GM19324 (cell line): Measurements from ENCODE around the gene ACCS.

Source experiments
- ATAC-seq: cut with Tn5 transposase; IDR thresholded peaks from one replicate; pipeline ENCODE4 v1.9.1; 2021; ENCODE audit warnings: mild to moderate bottlenecking, moderate library complexity; ENCODE audit not compliant: unreplicated experiment, low FRiP score

ACCS gene

DNA sequence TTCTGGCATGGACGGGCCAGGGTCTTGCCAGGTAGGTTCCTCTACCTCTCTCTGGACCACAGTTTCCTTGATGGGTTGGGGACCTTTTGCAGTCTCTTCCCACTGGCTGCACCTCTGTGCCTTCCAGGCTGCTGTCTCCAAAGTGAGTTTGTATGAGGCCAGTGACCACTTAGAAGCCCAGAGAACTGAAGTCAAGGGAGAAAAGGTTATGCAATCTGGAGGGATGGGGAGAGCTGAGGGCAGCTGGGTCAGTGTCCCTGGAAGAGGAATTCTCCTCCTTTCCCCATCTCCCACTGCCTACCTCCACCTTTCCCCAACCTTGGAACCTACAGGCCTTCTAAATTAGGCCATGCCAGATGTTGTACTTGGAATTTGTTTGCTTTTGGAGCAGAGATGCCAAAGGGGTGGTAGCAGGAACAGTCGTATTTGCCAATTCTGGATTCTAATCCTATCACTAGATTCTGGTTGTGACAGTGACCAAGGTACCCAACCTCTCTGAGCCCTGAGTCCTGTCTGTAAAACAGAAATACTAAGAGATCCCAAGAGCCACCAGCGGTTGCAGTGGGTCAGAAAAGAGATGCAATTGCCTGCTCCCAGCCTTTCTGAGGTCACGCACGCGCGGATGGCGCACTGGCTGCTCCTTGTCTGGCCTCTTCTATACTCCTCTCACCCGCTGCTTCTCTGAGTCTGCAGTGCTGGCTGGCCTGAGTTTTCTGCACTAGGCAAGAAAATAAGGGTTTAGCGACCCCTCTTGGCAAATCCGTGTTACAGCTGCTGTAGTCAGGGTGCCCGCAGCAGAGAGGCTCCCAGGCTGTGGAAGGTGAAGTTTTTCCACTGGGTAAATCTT lies 29.0 kb upstream of the ACCS start:
- ATAC-seq, result no peak

- ATAC-seq, result no peak
Observed at GRCh38 chr11:44037658-44037998, 28.4 kb upstream of the ACCS start.

- no peak for ATAC-seq
Observed at GRCh38 chr11:44043157-44043556, 22.9 kb upstream of the ACCS start.

DNA sequence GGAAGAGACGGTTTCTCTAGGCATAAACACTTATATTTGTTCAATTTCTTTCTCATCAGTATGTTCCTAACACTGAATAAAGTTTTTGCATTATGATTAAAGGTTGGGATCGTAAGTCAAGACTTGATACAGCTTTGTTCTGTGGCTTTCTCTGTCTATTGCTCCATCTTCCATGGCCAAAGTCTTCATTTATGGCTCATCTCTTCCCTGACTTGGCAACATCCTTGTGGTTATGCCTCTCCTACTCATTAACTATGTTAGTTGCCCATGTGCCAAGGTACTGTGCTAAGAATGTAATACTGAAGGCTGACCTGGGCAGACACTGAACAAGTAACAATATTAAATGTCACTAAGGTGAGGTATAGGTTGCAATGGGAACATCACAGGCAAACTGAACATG lies 19.9 kb upstream of the ACCS start:
- no peak for ATAC-seq

- ATAC-seq, result no peak
Observed at GRCh38 chr11:44047298-44047697, 18.8 kb upstream of the ACCS start.

- ATAC-seq, result no peak
Observed at GRCh38 chr11:44047931-44048431, 18.1 kb upstream of the ACCS start, which contains the start of gene ACCSL. TSS of gene ACCSL (plus strand) at chr11:44047981. CDS start at chr11:44048037, 56 bp downstream.

DNA sequence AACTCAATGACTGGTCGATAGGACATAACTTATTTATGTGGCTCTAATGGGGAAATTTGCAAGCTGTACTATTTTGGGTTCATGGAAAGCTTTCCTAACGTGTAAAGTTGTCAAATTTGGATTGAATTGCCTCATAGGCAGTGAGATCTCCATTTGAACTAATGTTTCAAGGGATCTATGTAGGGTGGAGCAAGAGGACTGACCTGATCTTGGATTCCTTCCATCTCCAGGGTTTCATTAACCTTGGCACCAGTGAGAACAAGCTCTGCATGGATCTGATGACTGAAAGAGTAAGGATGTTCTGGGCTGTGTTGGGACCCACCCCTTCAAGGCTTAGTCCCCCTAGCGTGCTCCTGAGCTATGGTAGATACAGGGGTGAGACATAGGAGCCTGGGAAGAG lies 16.2 kb upstream of the ACCS start:
- ATAC-seq, result no peak

DNA sequence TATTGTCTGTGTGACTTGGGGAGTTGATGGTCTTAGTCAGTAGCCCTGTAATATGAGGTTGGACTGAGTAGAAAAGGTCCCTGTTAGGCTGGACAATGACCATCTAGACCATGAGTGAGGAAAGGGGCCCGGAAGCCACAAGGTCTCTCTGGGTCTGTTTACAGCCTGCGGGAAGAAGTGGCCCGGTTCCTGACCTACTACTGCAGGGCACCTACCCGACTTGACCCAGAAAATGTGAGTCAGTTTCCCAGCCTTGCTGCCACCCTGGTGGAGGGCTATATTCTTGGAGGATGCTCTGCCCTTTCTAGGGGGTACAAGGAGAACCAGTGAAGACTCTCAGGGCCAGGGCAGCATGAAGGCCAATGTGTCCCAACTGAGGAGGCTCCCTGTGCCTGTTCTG lies 14.9 kb upstream of the ACCS start:
- no peak for ATAC-seq

DNA sequence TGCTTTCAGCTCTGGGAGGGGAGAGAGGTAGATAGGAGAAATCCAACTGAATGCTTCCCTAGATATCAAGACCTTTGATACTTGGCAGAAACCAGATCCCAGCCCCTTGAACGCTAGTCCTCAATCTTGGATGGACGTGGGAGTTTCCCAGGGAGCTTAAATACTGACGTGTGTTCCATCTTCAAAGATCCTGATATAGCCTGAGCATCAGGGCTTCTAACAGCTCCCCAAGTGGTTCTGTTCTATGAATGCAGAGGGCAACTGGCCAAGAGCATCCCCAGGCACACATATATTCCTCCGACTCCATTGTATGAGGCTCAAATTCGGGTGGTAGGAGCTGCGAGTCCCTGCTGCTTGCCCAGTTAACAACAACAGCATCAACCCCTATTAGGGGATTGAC lies 8.7 kb upstream of the ACCS start:
- ATAC-seq, result no peak

DNA sequence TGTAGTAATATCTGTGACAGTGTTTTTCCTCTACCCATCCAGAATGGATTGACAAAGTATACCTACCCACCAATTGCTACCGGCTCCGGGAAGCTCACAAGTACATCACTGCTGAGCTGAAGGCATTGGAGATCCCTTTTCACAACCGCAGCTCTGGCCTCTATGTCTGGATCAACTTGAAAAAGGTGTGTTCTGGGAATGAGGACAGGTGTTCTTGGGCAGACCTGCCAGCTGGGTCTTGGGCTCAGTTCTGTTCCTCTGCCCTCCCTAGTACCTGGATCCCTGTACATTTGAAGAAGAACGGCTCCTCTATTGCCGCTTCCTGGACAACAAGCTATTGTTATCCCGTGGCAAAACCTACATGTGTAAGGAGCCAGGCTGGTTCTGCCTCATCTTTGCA lies 7.8 kb upstream of the ACCS start:
- no peak for ATAC-seq

DNA sequence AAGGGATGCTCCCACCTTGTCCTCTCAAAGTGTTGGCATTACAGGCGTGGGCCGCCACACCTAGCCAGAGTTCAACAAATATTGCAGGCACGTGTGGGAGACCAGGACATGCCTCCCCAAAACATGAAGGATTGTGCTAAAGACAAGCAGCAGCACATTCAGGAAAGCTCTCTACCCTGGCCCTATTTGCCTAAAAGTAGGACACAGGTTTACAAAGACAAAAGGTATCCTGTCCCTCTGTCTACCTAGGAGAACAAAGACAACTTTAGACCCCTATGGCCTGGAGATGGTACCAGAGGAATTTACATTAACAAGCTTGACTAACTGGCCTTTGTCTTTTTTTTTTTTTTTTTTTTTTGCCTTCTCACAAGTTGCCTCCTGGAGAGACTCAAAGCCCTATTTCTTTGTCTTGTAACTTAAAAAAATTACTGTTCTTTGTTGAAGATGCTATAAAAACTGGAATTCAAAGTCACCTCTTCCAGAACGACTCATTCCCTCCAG lies 859 bp upstream of the ACCS start:
- no peak for ATAC-seq

DNA sequence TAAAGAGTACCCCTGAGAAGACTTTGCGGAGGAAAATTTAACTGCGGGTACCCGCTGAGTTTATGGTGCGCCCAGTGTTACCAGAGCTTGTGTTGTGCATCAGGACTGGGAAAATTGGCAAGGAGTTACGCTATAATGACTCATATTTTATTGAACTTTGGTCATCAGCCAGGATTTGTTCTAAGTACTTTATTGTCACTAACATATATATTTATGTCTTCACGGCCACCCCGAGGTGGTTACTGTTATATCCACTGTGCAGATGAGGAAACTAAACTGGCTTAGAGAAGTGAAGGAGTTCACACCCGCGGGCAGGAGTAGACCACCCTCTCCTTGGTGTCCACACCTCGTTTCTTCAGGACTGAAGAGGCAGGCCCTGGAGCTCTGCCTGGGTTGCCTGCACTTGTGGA lies 667 bp downstream of the ACCS start:
- no peak for ATAC-seq

DNA sequence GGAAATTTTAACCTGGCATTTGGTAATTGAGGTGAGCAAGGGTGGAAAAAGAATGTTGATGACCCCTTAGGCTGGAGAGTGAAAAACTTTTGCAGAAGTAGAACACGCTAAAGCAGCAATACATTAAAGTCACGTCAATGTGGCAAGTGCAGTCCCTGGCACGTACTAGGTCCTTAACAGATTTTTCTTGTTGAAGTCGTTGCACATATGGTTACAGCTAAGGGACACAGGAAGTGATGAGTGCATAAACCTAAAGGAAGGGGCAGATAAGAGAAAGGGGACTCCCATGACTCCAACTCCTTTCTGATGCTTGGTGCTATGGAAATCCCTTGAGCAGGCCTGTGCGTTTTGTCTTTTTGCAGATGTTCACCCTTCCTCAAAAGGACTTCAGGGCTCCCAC lies 1.2 kb downstream of the ACCS start:
- ATAC-seq, result no peak

DNA sequence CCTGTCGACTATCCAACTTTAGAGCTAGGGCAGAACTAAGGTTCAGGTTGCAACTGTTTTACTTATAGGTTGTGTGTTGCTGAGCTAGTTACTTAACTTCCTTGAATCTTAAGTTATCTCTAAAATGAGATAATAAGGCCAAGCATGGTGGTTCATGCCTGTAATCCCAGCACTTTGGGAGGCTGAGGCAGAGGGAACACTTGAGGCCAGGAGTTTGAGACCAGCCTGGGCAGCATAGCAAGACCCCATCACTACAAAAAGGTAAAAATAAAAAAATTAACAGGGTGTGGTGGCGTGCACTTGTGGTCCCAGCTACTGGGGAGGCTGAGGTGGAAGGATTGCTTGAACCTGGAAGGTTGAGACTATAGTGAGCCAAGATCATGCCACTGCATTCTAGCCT lies 2.1 kb downstream of the ACCS start:
- ATAC-seq, result no peak

- ATAC-seq, result no peak
Observed at GRCh38 chr11:44071157-44071556, 5.1 kb downstream of the ACCS start.

- no peak for ATAC-seq
Observed at GRCh38 chr11:44072757-44073658, 6.9 kb downstream of the ACCS start.

GRCh38 chr11:44078794-44079193 lies 12.7 kb downstream of the ACCS start:
- no peak for ATAC-seq

GRCh38 chr11:44079376-44079775 lies 13.3 kb downstream of the ACCS start:
- ATAC-seq, result no peak

GRCh38 chr11:44080951-44081350 lies 14.9 kb downstream of the ACCS start:
- ATAC-seq, result no peak

GRCh38 chr11:44082645-44083044 lies 16.6 kb downstream of the ACCS start:
- ATAC-seq, result no peak

DNA sequence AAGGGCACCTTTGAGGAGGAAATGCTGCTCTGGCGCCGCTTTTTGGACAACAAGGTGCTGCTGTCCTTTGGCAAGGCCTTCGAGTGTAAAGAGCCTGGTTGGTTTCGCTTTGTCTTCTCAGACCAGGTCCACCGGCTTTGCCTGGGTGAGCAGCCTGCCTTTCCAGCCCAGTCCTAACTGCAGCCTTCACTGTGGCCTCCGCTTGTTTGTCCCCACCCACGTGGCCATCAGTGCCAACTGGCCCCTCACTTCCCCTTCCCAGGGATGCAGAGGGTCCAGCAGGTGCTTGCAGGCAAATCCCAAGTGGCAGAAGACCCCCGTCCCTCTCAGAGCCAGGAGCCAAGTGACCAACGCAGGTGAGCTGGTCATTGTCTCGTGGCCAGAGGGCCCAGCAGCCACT lies 17.4 kb downstream of the ACCS start:
- no peak for ATAC-seq
